HG02610 (cell line): ENCODE measurements around the gene DNALI1.

Source experiments
- ATAC-seq: cut with Tn5 transposase; IDR thresholded peaks from one replicate; pipeline ENCODE4 v1.9.1; 2021; ENCODE audit warnings: mild to moderate bottlenecking, moderate library complexity; ENCODE audit not compliant: unreplicated experiment

DNALI1 gene

GRCh38 chr1:37599940-37600339 lies 43.2 kb downstream of the DNALI1 start:
- ATAC-seq, result no peak

GRCh38 chr1:37601441-37601840 lies 44.7 kb downstream of the DNALI1 start:
- ATAC-seq, result no peak

GRCh38 chr1:37602750-37603694 lies 46.3 kb downstream of the DNALI1 start:
- no peak for ATAC-seq

GRCh38 chr1:37605061-37605650 lies 48.4 kb downstream of the DNALI1 start:
- ATAC-seq, result no peak

GRCh38 chr1:37605806-37606474 lies 49.2 kb downstream of the DNALI1 start:
- ATAC-seq, result no peak

- ATAC-seq, result no peak
These were observed 49.9 kb downstream of the DNALI1 start for GRCh38 chr1:37606481-37607263.

- ATAC-seq, result no peak
These were observed 52.3 kb downstream of the DNALI1 start for GRCh38 chr1:37609002-37609401.

GRCh38 chr1:37609994-37610393 lies 53.3 kb downstream of the DNALI1 start:
- ATAC-seq, result no peak

- ATAC-seq, result no peak
These were observed 55.4 kb downstream of the DNALI1 start for GRCh38 chr1:37612186-37612585.

GRCh38 chr1:37614105-37614504 lies 57.4 kb downstream of the DNALI1 start:
- ATAC-seq, result no peak

GRCh38 chr1:37616330-37616729 lies 59.6 kb downstream of the DNALI1 start:
- ATAC-seq, result no peak
